ENCODE data around the gene MCAT.

Gene MCAT

DNA sequence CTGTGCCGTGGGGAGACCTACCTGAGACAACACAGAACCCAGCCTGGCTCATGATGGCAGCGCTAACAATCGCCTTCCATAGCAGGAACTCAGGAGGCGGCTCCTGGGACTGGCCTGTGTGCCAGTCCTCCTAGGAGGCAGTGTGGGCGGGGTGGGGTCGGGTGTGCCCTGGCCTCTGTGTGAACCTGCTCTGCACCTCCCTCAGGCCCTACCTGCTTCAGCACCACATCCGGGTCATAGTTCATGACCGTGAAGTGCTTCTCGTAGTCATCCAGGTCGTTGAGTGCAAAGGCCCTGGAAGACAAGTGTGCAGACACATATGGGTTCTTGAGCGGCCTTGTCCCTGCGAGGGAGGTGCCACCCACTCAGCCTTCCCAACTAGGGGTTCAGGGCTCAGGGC, 28.4 kb upstream of the MCAT start:
- no peak for DNase-seq

DNA sequence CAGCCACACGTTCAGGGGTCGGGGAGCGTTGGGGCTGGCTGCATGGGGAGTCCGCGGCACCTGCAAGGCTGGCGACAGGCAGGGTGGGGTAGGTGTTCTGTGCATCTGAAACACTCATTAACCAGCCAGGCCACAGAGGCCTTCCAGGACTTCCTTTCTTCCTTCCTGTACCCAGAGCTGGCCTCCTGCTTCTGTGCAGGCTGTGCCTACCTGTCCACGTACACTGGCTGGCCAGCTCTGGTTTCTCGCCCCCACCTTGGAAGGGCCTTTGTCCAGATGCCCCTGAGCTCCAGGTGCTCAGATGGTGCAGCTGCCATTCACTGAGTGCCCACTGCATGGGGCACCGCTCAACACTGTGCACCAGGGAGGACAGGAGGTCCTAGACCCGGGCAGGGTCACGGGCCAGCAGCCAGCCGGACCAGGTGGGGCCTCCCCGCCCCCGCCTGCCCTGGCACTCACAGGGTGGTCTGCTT, 27.9 kb upstream of the MCAT start:
- no peak for DNase-seq

DNA sequence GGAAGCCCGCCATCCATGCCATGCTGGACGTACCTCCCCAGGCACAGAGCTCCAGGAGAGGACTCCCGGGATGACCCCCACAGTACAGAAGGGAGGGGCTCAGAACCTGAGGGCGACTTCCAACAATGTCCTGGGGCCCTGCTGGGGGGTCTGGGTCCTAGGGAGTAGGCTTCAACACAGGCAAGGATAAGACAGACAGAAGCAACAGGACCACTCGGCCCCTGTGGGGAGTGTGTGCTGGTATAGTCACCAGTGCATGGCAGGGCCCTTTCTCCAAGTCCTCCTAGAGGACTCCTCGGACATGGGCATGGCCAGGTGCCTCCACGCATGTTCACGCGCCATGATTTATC, 26.9 kb upstream of the MCAT start:
- DNase-seq = no peak

- no peak for DNase-seq
These were observed 26.3 kb upstream of the MCAT start for GRCh38 chr22:43169310-43170130.

- no peak for DNase-seq
These were observed 25.5 kb upstream of the MCAT start for GRCh38 chr22:43168471-43169309.

DNA sequence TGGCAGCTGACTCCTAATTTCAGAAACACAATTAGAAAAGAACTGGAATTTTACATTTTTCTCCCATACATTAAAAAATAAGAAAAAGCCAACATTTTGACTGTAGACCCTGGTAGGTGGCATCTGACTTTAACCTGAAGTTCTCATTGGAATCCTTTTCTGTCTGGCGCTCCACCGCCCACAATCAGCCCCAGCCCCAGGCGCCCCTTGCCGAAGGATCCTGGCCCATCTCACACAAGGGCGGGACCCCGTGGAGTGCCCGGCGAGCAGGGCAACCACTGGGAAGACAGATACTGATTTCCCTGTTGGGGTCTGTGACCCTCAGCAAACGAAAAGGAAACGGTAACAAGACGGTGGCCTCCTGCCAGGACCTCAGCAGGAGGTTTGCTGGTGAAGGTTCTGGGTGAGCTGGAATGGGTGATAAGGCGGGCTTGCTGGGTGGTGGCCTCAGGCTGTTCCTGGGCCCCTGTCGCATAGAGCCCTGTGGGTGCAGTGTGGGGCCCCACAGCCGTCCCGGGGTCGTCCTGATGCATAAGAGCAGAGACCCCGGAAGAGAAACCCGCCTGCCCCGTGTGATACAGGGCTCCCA, 23.9 kb upstream of the MCAT start:
- no peak for DNase-seq

- DNase-seq = no peak
These were observed 23.1 kb upstream of the MCAT start for GRCh38 chr22:43166132-43166930.

DNA sequence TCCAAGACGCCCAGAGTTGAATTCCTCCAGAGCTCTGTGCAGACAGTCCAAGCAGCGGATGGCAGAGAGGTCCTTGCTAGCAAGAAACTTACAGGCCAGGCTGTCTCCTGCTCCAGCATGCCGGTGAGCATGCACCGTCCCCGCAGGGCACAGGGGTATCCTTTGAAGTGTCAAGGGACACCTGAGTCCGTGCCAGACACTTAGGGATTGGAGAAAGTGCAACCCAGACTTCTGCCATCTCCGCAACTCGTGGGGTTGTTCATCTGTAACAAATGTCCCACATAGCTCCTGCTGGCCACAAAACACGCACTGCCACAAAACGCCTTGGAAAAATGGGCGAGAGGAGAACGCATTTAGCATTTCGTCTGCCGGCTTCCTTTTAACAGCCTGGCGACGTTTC, 21.4 kb upstream of the MCAT start:
- DNase-seq = peak; percentile 45

DNA sequence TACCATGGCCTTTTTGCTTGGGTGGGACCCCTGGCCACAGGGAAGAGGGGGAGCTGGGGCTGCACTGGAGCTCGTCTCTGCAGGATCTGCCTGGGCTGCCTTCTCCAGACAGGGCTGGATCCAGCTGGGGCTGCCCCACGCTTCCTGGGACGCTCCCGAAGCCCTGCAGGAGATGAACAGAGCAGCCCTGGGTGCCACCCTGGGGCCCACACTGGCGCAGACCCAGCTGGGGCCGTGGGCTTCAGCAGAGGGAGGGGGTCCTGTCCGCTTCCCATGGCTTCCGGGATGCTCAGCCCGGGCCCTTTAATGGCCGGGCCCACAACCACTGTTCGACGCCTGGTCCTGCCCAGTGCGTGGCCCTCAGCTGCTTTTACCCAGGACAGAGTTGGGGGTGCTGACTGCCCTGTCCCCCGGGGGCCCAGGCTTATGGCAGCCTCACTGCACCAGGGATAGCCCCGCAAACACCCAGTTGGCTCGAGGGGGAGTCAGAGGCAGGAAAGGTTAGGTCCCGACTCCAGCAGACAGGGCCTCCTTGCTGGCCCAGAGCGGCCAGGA, 20.1 kb upstream of the MCAT start:
- DNase-seq = no peak

DNA sequence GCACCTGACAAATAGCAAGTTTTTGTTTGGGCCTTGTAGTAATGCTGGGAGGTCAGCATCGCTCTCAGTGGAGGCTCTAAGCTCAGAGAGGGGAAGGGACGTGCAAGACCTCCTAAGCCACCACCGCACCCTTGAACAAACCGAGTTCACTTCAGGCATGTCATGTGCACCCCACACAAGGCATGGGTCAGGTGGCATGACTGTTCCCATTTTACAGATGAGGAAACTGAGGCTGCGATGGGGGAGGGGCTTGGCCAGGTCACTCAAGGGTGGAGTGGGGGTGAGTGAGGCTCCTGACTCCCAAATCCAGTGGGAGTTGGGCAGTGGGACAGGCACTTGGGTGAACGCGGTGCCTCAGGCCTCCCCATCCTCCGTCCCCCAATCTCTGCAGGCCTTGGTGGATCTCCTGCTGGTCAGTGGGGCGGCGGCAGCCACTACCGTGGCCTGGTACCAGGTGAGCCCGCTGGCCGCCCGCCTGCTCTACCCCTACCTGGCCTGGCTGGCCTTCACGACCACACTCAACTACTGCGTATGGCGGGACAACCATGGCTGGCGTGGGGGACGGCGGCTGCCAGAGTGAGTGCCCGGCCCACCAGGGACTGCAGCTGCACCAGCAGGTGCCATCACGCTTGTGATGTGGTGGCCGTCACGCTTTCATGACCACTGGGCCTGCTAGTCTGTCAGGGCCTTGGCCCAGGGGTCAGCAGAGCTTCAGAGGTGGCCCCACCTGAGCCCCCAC, 19.4 kb upstream of the MCAT start:
- DNase-seq = no peak

DNA sequence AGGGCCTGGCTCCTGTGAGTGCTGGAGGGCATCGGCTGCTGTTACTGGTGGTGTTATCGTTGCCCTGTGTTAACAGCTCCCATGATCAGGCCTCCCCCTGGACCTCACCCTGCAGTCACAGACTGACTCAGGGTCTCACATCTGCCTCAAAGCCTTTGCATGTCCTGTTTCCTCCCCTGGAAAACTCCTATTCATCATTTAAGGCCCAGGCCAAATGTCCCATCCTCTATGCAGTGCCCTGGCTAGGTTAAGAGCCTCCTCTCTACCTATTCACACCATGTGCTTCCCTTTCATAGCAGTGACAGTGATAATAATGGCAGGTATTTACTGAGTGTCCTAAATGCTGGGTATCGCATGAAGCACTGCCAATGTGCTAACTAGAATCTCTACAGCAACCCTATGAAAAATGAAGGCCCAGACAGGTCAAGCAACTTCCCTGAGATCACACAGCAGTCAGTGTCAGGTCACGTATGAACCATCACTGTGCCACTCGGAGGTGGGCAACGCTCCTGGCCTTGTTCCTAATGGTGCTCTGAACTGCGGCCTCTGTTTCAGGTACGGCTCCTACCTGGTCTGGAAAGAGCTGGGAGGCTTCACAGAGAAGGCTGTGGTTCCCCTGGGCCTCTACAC, 17.4 kb upstream of the MCAT start:
- no peak for DNase-seq

GRCh38 chr22:43159484-43160178, 16.4 kb upstream of the MCAT start:
- peak; percentile 89 for DNase-seq

GRCh38 chr22:43158778-43159483, 15.7 kb upstream of the MCAT start:
- no peak for DNase-seq

DNA sequence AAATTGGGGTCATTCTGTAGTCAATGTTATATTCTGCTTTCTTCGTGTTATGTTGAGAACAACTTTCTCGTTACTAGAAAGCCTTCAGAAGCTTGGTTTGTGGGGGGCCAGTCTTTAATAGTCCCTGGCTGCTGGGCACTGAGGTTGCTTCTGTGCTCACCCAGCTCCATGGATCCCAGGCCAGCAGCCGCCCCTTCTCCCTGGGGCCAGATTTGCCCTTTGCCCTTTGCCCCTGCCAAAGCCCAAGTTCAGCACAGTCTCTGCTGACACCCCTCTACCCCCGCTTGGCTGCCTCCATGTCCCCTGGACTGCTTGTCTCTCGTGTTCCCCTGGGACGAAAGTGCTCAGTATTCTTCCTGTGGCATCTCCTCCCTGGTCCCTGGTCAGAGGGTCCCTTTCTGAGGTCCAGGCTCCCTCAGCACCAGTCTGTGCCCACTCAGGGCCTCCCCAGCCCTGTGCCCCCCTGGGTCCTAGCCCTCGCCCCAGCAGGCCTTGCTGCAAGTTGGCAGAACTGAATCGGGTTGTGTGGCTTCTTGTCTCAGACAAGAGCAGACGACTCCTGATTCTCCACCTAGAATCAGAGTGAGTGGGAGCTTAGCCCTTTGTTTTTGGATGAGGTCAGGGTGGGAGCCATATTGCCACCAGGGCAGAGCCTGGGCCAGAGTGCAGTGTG, 14.8 kb upstream of the MCAT start:
- DNase-seq = no peak

DNA sequence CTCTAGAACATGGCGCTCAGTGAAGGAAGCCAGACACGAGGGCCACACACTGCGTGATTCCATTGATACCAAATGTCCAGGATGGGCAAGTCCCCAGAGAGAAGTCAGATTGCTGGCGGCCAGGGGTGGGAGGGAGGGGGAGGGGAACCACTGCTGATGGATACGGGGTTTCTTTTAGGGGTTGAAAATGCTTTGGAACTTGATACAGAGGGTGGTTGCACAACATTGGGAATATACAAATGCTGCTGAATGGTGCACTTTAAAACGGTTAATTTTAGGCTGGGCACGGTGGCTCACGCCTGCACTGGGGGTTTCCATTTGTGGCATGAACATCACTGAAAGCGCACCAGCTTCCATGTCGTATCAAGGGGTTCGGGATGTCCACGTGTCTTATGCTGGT, 13.2 kb upstream of the MCAT start:
- no peak for DNase-seq

DNA sequence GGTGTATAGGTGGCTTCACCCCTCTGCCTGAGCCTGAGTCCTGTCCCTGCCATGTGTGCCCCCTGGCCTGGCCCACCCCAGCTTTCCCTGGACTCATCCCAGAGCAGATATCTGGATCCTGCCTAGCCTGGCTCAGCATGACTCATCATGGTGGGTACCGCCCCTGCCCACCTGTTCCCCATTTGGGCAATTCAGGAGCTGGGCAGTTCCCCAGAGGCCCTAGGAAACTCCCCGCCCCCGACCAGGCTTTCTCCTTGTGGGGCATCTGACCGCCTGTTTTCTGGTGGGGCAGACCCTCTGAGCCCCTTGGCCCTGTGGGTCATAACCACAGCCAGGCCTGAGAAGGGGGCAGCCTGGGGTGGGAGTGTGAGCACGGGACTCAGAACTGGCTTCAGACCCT, 12.6 kb upstream of the MCAT start:
- peak; percentile 69 for DNase-seq

- no peak for DNase-seq
These were observed 11.8 kb upstream of the MCAT start for GRCh38 chr22:43154887-43155536.

- no peak for DNase-seq
These were observed 10.7 kb upstream of the MCAT start for GRCh38 chr22:43153899-43154298.

Measured in NCI-H69 (cell line).